NCI-H82 treated with DMSO at 0.1 percent for 48 hours (cell line): Measurements from ENCODE around the gene C17orf114.
"Not testable (repeated sequence)": the region's sequence is repeated elsewhere in the genome, so short reads cannot be mapped to it uniquely, and the experiment has no call there.

Experiments
- DNase-seq: peaks from one replicate; lab custom pipeline; 2025; ENCODE audit not compliant: unreplicated experiment; lab: John Stamatoyannopoulos, UW

C17orf114 gene

GRCh38 chr17:4802228-4802627 is at the start of gene C17orf114:
TSS of gene C17orf114 (minus strand) at chr17:4802328.
- DNase-seq = no peak

- DNase-seq = no peak
Measured at GRCh38 chr17:4851084-4851483, 49.0 kb upstream of the C17orf114 start.

DNA sequence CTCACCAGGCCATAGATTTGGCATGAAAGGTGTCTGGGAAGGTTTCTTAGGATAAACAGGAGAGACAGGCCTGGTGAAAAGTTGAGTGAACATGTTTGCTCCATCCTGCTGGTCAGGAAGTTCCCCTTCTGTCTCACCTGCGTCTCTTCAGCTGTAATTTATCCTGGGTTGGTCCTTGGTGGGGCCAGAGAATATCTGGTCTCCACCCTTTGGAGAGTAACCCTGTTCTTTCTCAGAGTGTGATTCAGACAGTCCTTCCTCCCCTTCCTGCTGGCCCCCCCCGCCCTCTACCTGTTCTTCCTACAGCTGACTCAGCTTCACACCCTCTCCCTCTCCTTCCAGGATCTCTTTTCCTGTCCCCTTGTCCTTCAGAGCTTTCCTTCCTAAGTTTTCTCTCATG is 48.1 kb upstream of the C17orf114 start:
- DNase-seq = no peak

DNA sequence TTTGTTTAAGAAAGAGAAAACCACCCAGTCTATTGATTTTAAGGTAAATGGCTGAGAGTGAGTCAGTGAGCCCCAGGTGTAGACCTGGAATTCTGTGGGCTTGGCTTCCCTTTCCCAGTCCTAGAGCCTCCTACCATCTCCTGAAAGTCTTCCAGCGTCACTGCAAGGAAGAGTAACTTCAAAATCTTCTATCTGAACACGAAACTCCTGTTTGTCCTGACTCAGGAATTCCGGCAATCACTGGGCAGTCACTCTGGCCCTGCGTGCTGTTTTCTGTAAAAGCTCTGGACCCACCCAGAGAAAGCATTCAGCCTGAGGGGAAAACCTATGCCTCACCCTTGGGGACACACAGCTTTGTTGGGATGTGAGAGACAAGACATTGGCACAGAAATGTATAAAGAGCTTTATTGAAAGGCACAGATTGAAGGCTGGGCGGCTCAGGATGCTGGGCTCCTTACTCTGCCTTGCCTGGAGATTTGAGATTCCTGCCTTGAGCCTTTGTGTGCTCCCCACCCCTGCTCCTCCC is 46.9 kb upstream of the C17orf114 start:
- DNase-seq = no peak

DNA sequence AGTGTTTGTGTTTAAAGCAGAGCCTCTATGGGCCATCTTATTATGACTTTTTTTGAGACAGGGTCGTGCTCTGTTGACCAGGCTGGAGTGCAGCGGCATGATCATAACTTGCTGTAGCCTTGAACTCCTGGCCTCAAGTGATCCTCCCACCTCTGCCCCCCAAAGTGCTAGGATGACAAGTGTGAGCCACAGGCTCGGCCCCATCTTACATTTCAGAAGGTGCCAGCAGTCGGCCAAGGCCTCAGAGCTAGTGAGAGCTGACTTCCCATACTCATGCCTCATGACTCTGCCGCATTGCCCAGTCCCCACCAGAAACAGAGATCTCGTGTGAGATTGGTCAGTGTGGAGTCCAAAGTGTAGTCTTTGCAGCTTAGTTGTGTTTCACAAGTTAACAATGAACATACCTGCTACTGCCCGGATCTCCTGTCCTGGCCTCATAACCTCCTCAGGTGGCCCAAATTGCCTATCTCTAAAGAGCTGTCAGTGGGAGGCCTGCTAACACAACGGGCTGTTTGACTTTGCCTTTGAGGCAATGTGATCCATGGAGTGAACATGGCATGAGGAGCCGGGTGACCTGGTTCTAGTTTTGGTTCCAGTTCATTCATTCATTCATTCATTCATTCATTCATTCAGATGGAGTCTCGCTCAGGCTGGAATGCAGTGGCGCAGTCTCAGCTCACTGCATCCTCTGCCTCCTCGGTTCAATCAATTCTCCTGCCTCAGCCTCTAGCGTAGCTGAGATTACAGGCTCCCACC is 44.7 kb upstream of the C17orf114 start:
- DNase-seq = no peak

- no peak for DNase-seq
Measured at GRCh38 chr17:4845118-4845517, 43.0 kb upstream of the C17orf114 start.

DNA sequence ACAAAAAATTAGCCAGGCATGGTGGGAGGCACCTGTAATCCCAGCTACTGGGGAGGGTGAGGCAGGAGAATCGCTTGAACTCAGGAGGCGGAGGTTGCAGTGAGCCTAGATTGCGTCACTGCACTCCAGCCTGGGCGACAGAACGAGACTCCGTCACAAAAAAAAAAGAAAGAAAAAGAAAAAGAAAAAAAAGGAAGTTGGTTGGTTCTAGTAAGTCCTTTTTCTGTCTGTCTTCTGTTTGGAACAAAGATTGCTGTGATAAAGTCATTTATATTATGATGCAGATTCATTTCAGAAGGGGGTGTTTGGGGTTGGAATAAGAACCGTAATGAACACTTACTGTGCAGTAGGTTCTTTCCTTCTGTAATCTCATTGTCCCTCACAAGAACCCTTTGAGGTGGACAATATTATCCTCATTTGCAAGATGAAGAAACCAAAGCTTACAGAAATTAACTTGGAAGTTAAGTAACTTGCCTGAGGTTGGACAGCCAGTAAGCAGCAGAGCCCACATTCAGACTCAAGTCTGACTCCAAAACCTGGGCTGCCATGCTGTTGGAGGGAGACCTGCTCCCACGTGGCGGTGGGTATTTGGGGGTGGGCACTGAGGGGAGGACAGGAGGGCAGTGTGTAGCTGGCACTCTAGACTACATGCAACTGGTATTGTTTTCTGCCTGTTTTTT is 41.3 kb upstream of the C17orf114 start:
- DNase-seq = no peak

- DNase-seq = no peak
Measured at GRCh38 chr17:4842376-4842775, 40.2 kb upstream of the C17orf114 start.

DNA sequence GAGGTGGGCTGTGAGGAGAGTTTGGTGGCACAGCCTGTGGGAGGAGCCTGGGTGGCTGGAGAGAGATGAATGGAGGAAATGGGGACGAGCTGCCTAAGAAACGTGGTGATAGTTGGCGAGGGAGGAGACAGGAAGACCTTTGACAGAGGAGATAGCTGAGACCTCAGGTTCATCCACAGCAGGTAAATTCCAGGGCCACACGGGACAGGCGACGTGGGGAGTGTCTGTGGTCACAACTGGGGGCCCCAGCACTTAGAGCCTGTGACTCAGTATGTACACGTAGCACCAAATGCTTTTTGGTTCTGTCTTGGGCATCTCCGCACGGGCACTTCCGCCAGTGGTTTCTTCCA is 38.7 kb upstream of the C17orf114 start:
- no peak for DNase-seq

DNA sequence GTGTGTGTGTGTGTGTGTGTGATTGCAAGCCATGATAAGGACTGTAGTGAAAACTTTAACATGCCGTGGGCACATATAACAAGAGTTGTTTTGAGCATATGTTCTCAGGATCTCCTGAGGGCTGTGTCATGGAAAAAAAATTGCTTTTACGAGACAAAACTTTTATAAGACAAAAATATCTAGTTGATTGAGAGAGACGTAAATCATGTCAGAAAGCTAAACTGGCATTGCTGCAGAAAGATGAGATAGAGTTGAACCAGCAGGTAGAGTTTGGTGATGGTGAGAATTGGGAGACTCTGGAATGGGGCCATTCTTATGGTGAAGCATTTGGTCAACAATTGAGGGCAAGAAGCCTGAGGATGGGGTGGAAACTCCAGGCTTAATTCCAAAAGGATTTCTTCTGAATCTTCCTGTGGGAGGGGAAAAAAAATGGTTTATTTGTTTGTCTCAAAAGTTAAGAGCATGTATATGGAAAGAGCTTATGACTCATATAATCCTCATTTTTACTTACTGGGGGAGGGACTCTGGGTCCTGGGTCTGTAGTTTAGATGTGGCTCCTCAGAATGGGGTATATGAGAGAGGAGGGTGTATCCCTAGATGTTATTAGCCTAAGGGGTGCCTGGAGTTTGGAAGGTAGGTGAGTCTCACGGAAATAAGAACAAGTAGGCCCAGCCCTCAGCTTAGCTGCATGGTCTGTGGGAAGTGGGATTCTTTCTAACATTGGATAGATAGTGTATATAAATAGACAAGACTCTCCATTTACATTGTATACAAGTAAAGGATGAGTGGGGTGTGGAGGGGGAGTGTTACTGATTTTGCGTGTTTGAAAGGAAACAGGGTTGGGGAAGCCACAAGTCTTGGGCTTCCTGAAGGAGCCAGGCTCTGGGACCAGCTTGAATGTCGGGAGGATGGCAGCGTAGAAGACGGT is 38.1 kb upstream of the C17orf114 start:
- no peak for DNase-seq

- no peak for DNase-seq
Measured at GRCh38 chr17:4839221-4839620, 37.1 kb upstream of the C17orf114 start.

GRCh38 chr17:4838309-4838785 is 36.2 kb upstream of the C17orf114 start:
- no peak for DNase-seq

GRCh38 chr17:4837471-4838308 is 35.6 kb upstream of the C17orf114 start:
- no peak for DNase-seq

GRCh38 chr17:4836221-4836620 is 34.1 kb upstream of the C17orf114 start:
- peak; percentile 89 for DNase-seq

GRCh38 chr17:4834681-4835020 is 32.5 kb upstream of the C17orf114 start:
- no peak for DNase-seq

GRCh38 chr17:4833941-4834680 is 32.0 kb upstream of the C17orf114 start:
- peak; percentile 36 for DNase-seq

DNA sequence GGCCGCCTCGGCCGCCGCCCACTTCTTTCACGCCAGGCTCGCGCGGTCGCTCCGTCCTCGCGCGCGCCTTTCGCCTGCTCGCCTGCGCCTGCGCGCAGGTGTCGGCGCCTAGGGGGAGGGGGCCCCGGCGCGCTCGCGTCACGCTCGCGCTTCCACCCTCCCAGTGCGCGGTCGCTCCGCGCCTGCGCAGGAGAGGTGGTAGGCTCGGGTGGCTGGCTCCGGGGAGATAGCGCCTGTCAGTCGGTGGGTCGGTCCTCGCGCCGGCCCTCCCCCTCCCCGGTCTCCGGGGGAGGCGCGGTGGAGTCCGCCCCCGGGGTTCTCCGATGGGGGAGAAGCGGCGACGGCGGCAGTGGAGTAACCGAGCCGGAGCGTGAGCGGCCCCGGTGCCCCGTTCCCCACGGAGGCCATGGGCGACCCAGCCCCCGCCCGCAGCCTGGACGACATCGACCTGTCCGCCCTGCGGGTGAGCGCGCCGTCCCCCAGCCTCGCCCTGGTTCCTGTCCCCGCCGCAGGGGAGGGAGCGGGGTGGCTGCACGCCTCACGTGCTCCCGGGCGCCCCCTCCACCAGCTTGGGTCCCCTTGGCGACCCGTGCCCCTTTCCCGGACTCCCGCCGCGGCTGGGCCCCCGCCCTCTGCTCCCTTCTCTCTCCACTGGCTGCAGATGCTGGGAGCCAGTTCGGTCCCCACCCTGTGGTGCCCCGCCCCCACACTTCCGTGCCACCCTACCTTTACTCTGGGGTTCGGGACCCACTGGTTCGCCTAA is 31.2 kb upstream of the C17orf114 start, which contains the start of gene MINK1:
Gene MINK1, plus strand, starts transcription at position 163 of the 763 bp plus-strand sequence. Its CDS starts 244 bp downstream, at position 407.
- peak; percentile 73 for DNase-seq

GRCh38 chr17:4832829-4833177 is 30.7 kb upstream of the C17orf114 start:
- not testable (repeated sequence) for DNase-seq

DNA sequence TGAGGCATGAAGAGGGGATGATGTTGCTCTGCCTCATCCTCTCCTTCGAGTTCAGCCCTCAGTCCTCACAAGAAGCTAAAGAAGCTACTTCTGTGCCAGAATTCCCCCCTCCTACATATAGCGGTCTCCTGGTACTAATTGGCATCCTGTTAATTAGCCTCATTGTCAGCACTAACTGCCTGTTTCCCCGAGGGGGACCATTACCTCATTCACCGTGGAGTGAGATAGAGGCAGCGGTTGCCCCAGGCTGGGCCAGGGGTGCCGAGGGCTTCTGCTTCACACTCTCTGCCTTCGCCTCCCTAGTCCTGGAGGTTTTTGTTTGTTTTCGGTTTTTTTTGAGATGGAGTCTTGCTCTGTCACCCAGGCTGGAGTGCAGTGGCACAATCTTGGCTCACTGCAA is 25.3 kb upstream of the C17orf114 start:
- DNase-seq = no peak
